BLaER1 treated with 17β-estradiol and CSF1 and Interleukin-3, amounts not matched to agents 10 nM and 100 nM (cell line): ENCODE data around the gene MYO5C.
"Not testable (repeated sequence)": the region's sequence is repeated elsewhere in the genome, so short reads cannot be mapped to it uniquely, and the experiment has no call there.

Source experiments
- H3K27ac ChIP-seq, 11 experiments: shearing (Covaris generic); formaldehyde crosslinking; 2 replicates each; pipeline ENCODE4 v1.8.1; 2022
- H3K27me3 ChIP-seq, 11 experiments: shearing (Covaris generic); formaldehyde crosslinking; 2 replicates each; pipeline ENCODE4 v1.8.1; 2022
- H3K36me3 ChIP-seq, 11 experiments: shearing (Covaris generic); formaldehyde crosslinking; 2 replicates each; pipeline ENCODE4 v1.8.1; 2022
- H3K4me1 ChIP-seq, 10 experiments: shearing (Covaris generic); formaldehyde crosslinking; 2 replicates each; pipeline ENCODE4 v1.8.1; 2022
- H3K4me2 ChIP-seq, 11 experiments: shearing (Covaris generic); formaldehyde crosslinking; 2 replicates each; pipeline ENCODE4 v1.8.1; 2022
- H3K4me3 ChIP-seq, 10 experiments: shearing (Covaris generic); formaldehyde crosslinking; 2 replicates each; pipeline ENCODE4 v1.8.1; 2022
- H3K9ac ChIP-seq, 11 experiments: shearing (Covaris generic); formaldehyde crosslinking; 2 replicates each; pipeline ENCODE4 v1.8.1; 2022
- H3K9me3 ChIP-seq, 11 experiments: shearing (Covaris generic); formaldehyde crosslinking; replicated peaks in 1 of 11; 2 replicates each; pipeline ENCODE4 v1.8.1; 2022
- H4K20me1 ChIP-seq, 11 experiments: shearing (Covaris generic); formaldehyde crosslinking; 2 replicates each; pipeline ENCODE4 v1.8.1; 2022
- Cebpa-rat ChIP-seq, 11 experiments: shearing (Covaris generic); IDR thresholded peaks; 2 replicates each; pipeline ENCODE4 v1.8.1; 2022

The MYO5C gene

GRCh38 chr15:52251144-52251860, 44.3 kb downstream of the MYO5C start:
- Histone ChIP-seq H3K36me3 (peaks cover 0 to 65% (median 15%) of the 10 kb centered on the region in 11 experiments; a peak in 11 of 22 replicates), H3K4me3 (no peak overlapping the region), H3K27ac (no peak overlapping the region), H3K4me1 (peaks cover 15 to 61% (median 25%) of the 10 kb centered on the region in 10 experiments), H3K27me3 (no peaks in the 10 kb centered on the region), H3K9me3 (no peaks in the 10 kb centered on the region), H3K9ac (no peak overlapping the region), H4K20me1 (no peaks in the 10 kb centered on the region), H3K4me2 (no peak overlapping the region)
- no peak for TF ChIP-seq Cebpa-rat (IDR thresholded peaks at IDR 0.05)

DNA sequence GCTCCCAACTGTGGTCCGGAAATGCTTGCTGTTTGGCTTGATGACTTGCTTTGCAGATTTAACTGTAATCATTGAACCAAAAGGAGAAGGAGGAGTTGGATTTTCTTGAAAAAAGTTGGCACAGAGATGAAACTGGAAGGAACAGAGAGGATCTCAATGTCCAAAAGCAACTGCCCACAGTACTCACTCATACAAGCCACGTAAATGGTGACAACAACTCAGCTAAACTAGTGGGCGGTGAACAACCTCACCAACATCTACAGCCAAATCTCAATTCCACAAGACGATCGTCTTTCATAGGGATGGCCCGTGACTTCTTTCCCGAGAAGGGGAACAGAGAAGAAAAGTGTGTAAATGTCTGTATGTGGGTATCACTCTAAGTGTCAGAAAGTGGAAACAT, 48.1 kb downstream of the MYO5C start:
- no peak for TF ChIP-seq Cebpa-rat (IDR thresholded peaks at IDR 0.05)
- no peak overlapping the region for H3K4me3 ChIP-seq
- peaks cover 0 to 92% (median 37%) of the 10 kb centered on the region in 11 experiments; a peak in 12 of 22 replicates for H3K36me3 ChIP-seq
- peak overlapping the region in 5 of 11 experiments; percentile 8 to 75 (median 68); a peak in 10 of 22 replicates for H3K4me2 ChIP-seq
- peak overlapping the region in 5 of 11 experiments; percentile 2 to 47 (median 21); a peak in 7 of 22 replicates for H3K27ac ChIP-seq
- peaks cover 12 to 54% (median 24%) of the 10 kb centered on the region in 10 experiments for H3K4me1 ChIP-seq
- H3K27me3 ChIP-seq = no peaks in the 10 kb centered on the region
- no peak overlapping the region for H3K9ac ChIP-seq
- H3K9me3 ChIP-seq = no peaks in the 10 kb centered on the region
- H4K20me1 ChIP-seq = no peaks in the 10 kb centered on the region

- peaks cover 12 to 48% (median 24%) of the 10 kb centered on the region in 10 experiments for H3K4me1 ChIP-seq
- no peaks in the 10 kb centered on the region for H3K9me3 ChIP-seq
- peaks cover 0 to 94% (median 43%) of the 10 kb centered on the region in 11 experiments; a peak in 12 of 22 replicates for H3K36me3 ChIP-seq
- TF ChIP-seq Cebpa-rat (IDR thresholded peaks at IDR 0.05) = peak in 9 of 11 experiments; percentile 19 to 87 (median 56); a peak in 9 of 22 replicates
- no peaks in the 10 kb centered on the region for H4K20me1 ChIP-seq
- peak overlapping the region in 6 of 11 experiments; percentile 2 to 52 (median 28); a peak in 12 of 22 replicates for H3K27ac ChIP-seq
- no peak overlapping the region for H3K4me3 ChIP-seq
- peak overlapping the region in 5 of 11 experiments; percentile 8 to 75 (median 68); a peak in 11 of 22 replicates for H3K4me2 ChIP-seq
- H3K9ac ChIP-seq = no peak overlapping the region
- no peaks in the 10 kb centered on the region for H3K27me3 ChIP-seq
Measured at GRCh38 chr15:52246686-52247431, 48.7 kb downstream of the MYO5C start.

GRCh38 chr15:52243697-52244555, 51.7 kb downstream of the MYO5C start:
- no peak for TF ChIP-seq Cebpa-rat (IDR thresholded peaks at IDR 0.05)
- H3K27ac ChIP-seq = peak overlapping the region in 3 of 11 experiments; percentile 17 to 36 (median 18); a peak in 4 of 22 replicates
- no peaks in the 10 kb centered on the region for H3K27me3 ChIP-seq
- H3K4me2 ChIP-seq = peak overlapping the region; percentile 24 to 78 (median 56)
- H3K4me1 ChIP-seq = peaks cover 12 to 43% (median 24%) of the 10 kb centered on the region in 10 experiments
- peaks cover 0 to 86% (median 53%) of the 10 kb centered on the region in 11 experiments; a peak in 12 of 22 replicates for H3K36me3 ChIP-seq
- H3K9me3 ChIP-seq = no peaks in the 10 kb centered on the region
- 0 out of 22 replicates have a peak overlapping the region, but pooled peaks of 1 of the 11 experiments have one; percentile 20 for H3K9ac ChIP-seq
- H3K4me3 ChIP-seq = no peak overlapping the region
- no peaks in the 10 kb centered on the region for H4K20me1 ChIP-seq

GRCh38 chr15:52243286-52243685, 52.3 kb downstream of the MYO5C start:
- no peaks in the 10 kb centered on the region for H3K9me3 ChIP-seq
- H3K4me2 ChIP-seq = peak overlapping the region; percentile 24 to 78 (median 56)

DNA sequence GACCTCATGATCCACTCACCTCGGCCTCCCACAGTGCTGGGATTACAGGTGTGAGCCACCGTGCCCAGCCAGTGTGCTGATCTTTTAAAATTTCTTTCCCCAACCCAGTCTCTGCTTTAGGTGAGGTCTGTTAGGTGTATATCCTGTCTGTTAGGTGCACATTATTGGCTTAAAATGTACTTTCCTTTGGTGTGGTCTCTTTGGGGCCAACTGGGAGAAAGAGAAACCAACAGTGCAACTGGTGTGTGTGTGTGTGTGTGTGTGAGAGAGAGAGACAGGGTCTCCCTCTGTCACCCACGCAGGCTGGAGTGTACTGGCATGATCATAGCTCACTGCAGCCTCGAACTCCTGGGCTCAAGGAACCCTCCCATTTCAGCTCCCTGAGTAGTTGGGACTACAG, 54.1 kb downstream of the MYO5C start:
- peaks cover 13 to 26% (median 22%) of the 10 kb centered on the region in 10 experiments for H3K4me1 ChIP-seq
- TF ChIP-seq Cebpa-rat (IDR thresholded peaks at IDR 0.05) = no peak
- H4K20me1 ChIP-seq = no peaks in the 10 kb centered on the region
- H3K9ac ChIP-seq = no peak overlapping the region
- peaks cover 0 to 82% (median 38%) of the 10 kb centered on the region in 11 experiments; a peak in 12 of 22 replicates for H3K36me3 ChIP-seq
- no peak overlapping the region for H3K4me3 ChIP-seq
- no peaks in the 10 kb centered on the region for H3K27me3 ChIP-seq
- H3K4me2 ChIP-seq = no peak overlapping the region
- H3K27ac ChIP-seq = no peak overlapping the region
- H3K9me3 ChIP-seq = no peaks in the 10 kb centered on the region

More at GRCh38 chr15:52243286-52243685, 52.3 kb downstream of the MYO5C start:
- Histone ChIP-seq H3K27me3 (no peaks in the 10 kb centered on the region), H3K4me3 (no peak overlapping the region), H4K20me1 (no peaks in the 10 kb centered on the region), H3K27ac (peak overlapping the region in 3 of 11 experiments; percentile 17 to 36 (median 18); a peak in 4 of 22 replicates), H3K36me3 (peaks cover 0 to 84% (median 55%) of the 10 kb centered on the region in 11 experiments; a peak in 12 of 22 replicates), H3K4me1 (peaks cover 12 to 43% (median 24%) of the 10 kb centered on the region in 10 experiments), H3K9ac (no peak overlapping the region)
- TF ChIP-seq Cebpa-rat (IDR thresholded peaks at IDR 0.05) = no peak

GRCh38 chr15:52240166-52240565, 55.4 kb downstream of the MYO5C start:
- H4K20me1 ChIP-seq = no peaks in the 10 kb centered on the region
- no peak overlapping the region for H3K4me2 ChIP-seq
- no peak overlapping the region for H3K27ac ChIP-seq
- no peak overlapping the region for H3K4me3 ChIP-seq
- H3K36me3 ChIP-seq = peaks cover 0 to 68% (median 24%) of the 10 kb centered on the region in 11 experiments; a peak in 12 of 22 replicates
- TF ChIP-seq Cebpa-rat (IDR thresholded peaks at IDR 0.05) = no peak
- peaks cover 27 to 35% (median 33%) of the 10 kb centered on the region in 10 experiments for H3K4me1 ChIP-seq
- no peaks in the 10 kb centered on the region for H3K9me3 ChIP-seq
- no peaks in the 10 kb centered on the region for H3K27me3 ChIP-seq
- H3K9ac ChIP-seq = no peak overlapping the region

DNA sequence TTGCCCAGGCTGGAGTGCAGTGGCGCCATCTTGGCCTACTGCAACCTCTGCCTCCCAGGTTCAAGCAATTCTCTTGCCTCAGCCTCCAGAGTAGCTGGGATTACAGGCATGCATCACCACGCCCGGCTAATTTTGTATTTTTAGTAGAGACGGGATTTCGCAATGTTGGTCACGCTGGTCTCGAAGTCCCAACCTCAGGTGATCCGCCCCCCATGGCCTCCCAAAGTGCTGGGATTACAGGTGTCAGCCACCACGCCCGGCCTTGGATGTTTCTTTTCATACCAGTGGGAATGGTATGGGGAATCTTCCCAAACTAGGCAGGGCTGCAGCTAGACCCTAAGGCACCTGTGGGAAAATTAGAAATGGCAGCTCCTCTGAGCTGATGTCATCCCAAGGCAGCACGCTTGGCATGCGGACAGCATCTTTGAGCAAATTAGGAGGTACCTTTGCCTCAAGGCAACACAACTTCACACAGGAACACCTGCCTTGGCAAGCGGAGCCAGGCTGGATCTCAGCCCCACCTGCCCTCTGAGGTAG, 56.5 kb downstream of the MYO5C start:
- not testable (repeated sequence) for H3K27me3 ChIP-seq, H3K27ac ChIP-seq, H3K4me2 ChIP-seq, H3K9ac ChIP-seq, H3K4me3 ChIP-seq, H4K20me1 ChIP-seq, H3K9me3 ChIP-seq
- H3K36me3 ChIP-seq = peaks cover 0 to 58% (median 19%) of the 10 kb centered on the region in 11 experiments; a peak in 11 of 22 replicates
- H3K4me1 ChIP-seq = peaks cover 35 to 42% (median 40%) of the 10 kb centered on the region in 10 experiments
- peak in 4 of 11 experiments; percentile 18 to 69 (median 35); a peak in 3 of 22 replicates for TF ChIP-seq Cebpa-rat (IDR thresholded peaks at IDR 0.05)
